Amygdala (tissue), 56 donors: ENCODE data around the gene SLIT1.

Source experiments
- DNase-seq, 56 donors: peaks; one replicate each; lab custom pipeline; 2025; lab: John Stamatoyannopoulos, UW

Gene SLIT1

DNA sequence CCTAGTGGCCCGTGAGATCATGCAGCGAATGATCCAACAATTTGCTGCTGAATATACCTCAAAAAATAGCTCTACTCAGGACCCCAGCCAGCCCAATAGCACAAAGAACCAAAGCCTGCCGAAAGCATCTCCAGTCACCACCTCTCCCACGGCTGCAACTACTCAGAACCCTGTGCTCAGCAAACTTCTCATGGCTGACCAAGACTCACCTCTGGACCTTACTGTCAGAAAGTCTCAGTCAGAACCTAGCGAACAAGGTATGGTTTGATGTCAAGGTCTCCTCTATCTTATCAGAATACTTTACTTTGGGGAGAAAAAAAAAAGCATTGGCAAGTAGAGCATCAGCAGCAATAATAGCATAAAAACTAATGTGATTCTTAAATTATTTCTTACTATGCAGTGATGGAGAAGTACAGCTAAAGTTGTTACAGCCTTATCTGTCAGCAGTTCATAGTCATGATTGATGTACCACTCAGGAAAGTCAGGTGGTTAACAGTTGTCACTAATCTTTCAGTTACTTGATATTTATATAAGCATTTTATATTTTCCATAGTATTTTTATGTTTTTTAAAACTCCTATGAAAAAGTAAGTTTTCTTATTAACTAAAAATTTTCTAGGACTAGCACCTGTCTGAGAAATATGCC lies 236.6 kb downstream of the SLIT1 start:
- no peak for DNase-seq
